GM21576 (cell line): Measurements from ENCODE around the gene OASL.
A peak's percentile ranks its signal among the peaks of the same experiment; 100 is the strongest.

Experiments
- ATAC-seq: cut with Tn5 transposase; IDR thresholded peaks from one replicate; pipeline ENCODE4 v1.9.1; 2021; ENCODE audit warnings: mild to moderate bottlenecking, moderate library complexity; ENCODE audit not compliant: unreplicated experiment

OASL gene

GRCh38 chr12:121017966-121018491 is 21.0 kb downstream of the OASL start:
- ATAC-seq: no peak

DNA sequence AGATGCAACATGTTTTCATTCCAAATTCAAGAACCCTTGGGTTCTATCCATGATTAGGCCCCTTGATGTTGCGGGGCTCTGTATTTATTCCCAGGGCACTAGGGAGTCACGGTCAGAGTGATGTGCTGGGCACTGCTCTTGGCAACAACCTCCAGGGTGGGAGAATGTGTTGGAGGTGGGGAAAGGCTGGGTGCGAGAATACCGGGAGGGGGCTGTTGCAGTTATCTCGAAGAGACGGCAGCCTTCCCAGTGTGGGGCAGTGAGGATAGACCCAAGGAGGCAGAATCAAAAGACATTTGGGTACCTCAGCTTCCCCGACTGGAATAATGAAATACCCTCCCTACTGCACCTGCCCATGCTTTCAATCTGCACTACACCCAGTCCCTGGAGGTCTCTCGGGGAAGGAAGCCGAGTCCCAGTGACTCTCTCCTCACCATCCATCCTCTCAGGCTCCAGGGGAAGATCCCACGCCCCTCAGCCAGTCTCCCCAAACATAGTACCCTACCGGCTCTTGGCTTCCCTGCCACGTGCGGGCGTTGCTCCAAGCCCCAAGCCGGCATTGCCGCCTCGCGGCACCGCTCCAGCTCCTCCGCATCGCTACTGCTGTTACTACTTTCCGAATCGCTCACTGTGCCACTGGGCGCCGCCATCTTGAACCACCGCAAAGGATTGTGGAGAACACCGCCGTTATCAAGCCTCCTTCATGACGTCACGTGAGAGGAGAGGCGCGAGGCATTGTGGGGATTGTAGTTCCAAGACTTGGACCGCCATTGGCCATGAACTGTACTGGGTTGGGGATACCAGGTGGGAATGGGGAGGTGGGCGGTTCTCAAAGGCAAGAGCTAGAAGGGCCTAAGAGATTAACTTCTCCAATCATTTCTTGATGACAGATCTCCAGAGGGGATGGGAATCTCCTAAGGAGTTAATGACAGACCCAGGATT is 22.9 kb downstream of the OASL start, which contains the start of gene C12orf43:
C12orf43 (minus strand) TSS at position 663 of the 942 bp plus-strand sequence; CDS start at position 650, 13 bp downstream.
- ATAC-seq: peak; percentile 96

DNA sequence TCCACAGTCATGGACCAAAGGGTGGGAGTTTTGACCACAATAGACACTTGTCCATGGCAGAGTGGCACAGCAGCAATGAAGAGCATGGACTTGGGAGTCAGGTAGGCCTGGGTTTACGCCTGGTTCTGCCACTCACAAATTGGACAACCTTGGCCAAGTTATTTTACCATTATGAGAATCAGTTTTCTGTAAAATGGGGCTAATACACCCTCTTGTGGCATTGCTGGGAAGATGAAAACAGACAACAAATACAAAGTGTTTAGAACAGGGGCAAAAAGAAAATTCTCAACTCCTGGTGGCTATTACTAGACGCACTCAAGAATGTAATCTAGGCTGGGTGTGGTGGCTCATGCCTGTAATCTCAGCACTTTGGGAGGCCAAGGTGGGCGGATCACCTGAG is 25.3 kb downstream of the OASL start:
- ATAC-seq: no peak

DNA sequence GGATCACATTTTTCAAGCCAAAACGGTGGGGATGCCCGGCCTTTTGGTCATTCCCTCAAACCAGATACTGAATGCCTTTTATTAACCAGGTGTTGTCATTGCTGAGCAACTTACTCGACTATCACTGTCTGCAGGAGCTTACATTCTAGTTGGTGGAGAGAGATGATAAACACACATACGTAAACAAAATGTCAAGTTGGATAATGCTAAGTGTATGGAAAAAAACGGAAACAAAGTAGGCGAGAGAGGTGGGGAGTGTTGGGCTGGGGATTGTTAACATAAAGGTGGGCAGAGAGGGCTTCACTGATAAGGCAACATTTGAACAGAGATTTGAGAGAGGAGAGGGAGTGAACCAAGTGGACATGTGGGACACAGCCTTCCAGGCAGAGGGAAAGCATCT is 27.2 kb downstream of the OASL start:
- ATAC-seq: no peak

DNA sequence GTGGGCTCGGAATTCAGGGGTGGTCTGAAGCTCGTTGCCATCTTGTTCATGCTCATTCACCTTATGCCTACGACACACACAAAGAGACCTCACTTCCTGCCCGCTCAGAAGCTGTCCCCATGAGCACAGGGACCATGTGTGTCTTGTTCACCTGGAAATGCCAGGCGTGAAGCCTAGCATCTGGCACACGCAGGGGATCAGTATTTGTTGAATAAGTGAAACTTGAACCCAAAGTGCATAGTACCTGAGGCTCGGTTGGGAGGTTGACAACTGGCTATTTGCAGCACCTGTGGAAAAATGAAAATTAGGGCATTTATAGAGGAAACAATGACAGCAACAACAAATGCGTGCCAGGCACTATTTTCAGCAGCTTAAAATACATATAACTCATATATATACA is 28.2 kb downstream of the OASL start:
- ATAC-seq: no peak

- no peak for ATAC-seq
Observed at GRCh38 chr12:121009741-121010140, 29.3 kb downstream of the OASL start.

- ATAC-seq: no peak
Observed at GRCh38 chr12:121008347-121009098, 30.5 kb downstream of the OASL start.

DNA sequence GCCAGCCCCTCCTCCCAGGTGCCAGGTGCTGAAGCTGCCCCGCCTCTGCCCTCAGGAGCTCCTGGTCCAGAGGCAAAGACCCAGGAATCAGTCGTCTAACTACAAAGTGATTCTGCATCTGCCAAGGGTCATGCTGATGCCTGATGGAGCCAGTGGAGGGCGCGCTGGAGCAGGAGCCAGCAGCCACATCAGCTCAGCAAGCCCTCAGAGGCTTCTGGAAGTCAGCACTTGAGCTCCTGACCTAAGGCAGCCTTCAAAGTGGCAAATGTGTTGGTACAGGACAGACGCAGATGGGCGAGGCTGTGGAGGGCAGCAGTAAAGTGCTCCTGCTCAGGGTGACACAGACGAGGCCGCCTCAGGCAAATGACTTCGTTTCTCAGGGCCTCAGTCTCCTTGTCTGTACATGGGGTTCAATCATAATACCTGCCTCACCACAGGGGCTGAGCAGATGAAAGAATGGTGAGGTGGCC is 33.7 kb downstream of the OASL start:
- no peak for ATAC-seq

DNA sequence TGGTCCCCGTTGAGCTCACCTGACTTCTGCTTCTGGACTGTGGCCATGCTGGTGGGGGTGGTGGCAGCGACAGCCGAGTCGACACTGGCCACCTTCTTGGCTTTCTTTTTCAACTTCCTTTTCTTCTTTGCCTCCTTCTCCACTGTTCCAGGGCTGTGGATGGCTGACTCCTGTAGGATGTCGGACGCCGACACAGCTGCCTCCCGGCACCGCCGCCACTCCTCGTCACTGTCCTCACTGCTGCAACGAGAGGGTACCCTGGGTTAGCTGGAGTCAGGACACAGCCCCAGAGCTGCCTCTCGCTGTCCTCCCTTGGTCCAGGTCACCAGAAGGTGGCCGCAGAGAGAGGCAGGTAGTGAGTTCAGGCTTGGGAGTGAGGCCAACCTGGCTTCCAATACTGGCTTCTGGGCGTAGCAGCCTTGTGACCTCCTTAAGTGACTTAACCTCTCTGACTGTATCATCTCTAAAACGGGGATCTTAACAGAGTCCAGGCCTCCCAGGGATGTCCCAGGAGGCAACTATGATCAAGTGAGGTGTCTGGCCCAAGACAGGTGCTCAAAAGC is 34.7 kb downstream of the OASL start:
- ATAC-seq: no peak

- ATAC-seq: no peak
Observed at GRCh38 chr12:121003650-121004049, 35.4 kb downstream of the OASL start.

GRCh38 chr12:121001841-121002483 is 37.1 kb downstream of the OASL start:
- ATAC-seq: no peak

GRCh38 chr12:121001060-121001459 is 38.0 kb downstream of the OASL start:
- ATAC-seq: no peak

DNA sequence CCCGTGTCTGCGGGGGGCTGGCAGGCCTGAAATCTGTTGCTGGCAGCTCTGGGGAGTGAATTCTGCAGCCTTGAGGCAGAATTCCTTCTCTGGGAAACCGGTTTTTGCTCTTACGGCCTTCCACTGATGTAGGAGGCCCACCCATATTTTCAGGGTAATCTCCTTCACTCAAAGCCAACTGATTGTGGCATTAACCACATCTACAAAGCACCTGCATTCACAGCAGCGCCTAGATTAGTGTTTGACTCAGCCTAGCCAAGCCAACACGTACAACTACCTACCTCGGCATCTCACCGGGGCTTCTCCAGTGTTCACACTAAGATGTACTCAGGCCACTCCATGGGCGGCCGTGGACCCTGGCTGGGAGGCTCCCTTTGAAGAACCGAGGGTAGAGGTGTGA is 38.5 kb downstream of the OASL start:
- no peak for ATAC-seq

DNA sequence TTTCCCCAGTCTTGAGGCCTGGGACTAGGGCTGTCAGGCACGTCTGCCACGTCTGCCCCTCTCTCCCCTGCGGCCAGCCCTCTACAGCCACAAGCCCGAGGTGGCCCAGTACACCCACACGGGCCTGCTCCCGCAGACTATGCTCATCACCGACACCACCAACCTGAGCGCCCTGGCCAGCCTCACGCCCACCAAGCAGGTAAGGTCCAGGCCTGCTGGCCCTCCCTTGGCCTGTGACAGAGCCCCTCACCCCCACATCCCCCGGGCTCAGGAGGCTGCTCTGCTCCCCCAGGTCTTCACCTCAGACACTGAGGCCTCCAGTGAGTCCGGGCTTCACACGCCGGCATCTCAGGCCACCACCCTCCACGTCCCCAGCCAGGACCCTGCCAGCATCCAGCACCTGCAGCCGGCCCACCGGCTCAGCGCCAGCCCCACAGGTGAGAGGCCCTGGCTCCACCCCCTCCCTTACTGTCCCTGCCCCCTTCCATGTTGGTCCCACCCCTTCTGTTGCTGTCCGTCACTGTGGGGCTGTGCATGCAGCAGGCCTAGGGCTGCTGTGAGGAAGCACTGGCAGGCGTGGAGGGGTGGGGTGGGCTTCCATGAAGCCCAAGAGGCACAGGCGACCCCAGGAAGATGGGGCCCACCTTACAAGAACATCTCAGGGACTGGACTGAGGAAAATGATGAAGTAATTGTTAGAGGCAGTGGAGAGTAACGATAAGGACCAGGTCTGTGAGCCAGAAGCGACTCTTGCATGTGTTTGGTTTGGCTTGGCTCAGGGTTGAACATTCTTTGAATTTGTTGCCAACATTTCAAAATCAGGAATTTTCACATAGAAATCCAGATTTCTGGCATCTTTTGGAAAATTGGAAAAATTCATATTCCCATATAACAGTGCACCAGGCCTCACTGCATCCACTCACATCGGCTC is 39.6 kb downstream of the OASL start:
- no peak for ATAC-seq

DNA sequence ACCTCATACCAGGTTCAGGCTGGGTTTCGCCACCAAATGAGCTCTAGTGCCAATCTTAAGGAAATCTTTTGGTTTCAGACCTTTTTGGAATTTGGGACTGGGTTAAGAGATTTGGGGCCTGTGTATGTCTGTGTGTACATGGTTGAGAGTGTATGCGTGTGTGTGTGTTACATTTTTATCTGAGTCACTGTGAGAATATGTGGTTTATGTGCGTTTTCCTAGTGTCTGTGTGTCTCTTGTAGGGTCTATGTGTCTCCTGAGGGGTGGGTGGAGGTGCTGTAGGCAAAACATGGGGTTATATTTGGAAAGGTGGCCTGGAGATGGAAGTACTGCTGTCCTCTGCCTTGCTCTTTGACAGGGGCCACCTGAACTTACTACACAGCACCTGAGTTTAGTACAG is 40.6 kb downstream of the OASL start:
- ATAC-seq: no peak

DNA sequence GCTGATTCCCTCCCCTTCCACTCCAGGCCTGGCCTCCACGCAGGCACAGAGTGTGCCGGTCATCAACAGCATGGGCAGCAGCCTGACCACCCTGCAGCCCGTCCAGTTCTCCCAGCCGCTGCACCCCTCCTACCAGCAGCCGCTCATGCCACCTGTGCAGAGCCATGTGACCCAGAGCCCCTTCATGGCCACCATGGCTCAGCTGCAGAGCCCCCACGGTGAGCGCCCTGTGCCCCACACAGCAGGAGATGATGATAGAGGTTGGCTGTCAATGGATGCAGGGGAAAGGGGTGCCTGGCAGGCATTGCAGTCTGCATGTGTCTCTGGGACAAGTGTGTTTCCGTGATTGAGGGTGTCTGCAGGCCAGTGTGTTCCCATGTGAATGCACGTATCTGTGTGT is 41.6 kb downstream of the OASL start:
- ATAC-seq: no peak

DNA sequence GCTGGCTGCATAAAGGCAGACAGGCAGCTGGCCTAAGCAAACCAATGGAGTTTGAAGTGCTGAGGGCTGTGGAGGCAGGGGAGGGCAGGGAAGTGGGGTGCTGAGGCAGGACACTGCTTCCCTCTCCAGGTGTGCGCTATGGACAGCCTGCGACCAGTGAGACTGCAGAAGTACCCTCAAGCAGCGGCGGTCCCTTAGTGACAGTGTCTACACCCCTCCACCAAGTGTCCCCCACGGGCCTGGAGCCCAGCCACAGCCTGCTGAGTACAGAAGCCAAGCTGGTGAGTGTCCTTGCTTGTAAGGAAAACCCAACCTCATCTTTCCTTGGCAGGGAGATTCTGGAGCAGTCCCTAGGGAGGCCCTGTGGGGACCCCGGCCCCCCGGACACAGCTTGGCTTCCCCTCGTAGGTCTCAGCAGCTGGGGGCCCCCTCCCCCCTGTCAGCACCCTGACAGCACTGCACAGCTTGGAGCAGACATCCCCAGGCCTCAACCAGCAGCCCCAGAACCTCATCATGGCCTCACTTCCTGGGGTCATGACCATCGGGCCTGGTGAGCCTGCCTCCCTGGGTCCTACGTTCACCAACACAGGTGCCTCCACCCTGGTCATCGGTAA is 42.8 kb downstream of the OASL start:
- no peak for ATAC-seq

- no peak for ATAC-seq
Observed at GRCh38 chr12:120994589-120995337, 44.3 kb downstream of the OASL start.

- ATAC-seq: no peak
Observed at GRCh38 chr12:120994059-120994458, 45.0 kb downstream of the OASL start.
